ENCODE data around the gene OPN5.

OPN5 gene

DNA sequence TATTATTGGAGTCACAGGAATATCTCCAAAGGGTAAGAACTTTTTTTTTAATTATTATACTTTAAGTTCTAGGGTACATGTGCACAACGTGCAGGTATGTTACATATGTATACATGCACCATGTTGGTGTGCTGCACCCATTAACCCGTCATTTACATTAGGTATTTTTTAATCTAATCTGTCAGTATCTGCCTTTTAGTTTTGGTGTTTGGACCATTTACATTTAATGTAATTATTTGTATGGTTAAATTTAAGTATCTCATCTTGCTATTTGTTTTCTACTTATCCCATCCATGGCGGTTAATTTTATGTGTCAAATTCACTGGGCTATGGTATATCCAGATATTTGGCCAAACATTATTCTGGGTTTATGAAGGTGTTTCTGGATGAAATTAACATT lies 15.4 kb upstream of the OPN5 start:
- POLR2A ChIA-PET = no interaction called here
- CTCF ChIA-PET = no interaction called here
- no peak for DNase-seq (ENCODE audit: extremely low spot score)
- TF ChIP-seq ELF4 (IDR thresholded peaks at IDR 0.05) = no peak
- TF ChIP-seq FOXA1 (IDR thresholded peaks at IDR 0.05) = no peak
- no peak for TF ChIP-seq SP1 (IDR thresholded peaks at IDR 0.05)
- TF ChIP-seq ZNF384 (IDR thresholded peaks at IDR 0.05) = no peak
- TF ChIP-seq, protein P1, sequence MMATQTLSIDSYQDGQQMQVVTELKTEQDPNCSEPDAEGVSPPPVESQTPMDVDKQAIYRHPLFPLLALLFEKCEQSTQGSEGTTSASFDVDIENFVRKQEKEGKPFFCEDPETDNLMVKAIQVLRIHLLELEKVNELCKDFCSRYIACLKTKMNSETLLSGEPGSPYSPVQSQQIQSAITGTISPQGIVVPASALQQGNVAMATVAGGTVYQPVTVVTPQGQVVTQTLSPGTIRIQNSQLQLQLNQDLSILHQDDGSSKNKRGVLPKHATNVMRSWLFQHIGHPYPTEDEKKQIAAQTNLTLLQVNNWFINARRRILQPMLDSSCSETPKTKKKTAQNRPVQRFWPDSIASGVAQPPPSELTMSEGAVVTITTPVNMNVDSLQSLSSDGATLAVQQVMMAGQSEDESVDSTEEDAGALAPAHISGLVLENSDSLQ (IDR thresholded peaks at IDR 0.05) = no peak
- no peak for TF ChIP-seq FOXM1 (IDR thresholded peaks at IDR 0.05; ENCODE audit: borderline replicate concordance)
- no peak for TF ChIP-seq ARNT (IDR thresholded peaks at IDR 0.05)
- no peak for TF ChIP-seq FOXK2 (IDR thresholded peaks at IDR 0.05)
- TF ChIP-seq NFRKB (IDR thresholded peaks at IDR 0.05) = no peak
- TF ChIP-seq LEF1 (IDR thresholded peaks at IDR 0.05; ENCODE audit: borderline replicate concordance) = no peak
- TF ChIP-seq HDGF (IDR thresholded peaks at IDR 0.05; ENCODE audit: borderline replicate concordance) = no peak
- TF ChIP-seq CTBP1 (IDR thresholded peaks at IDR 0.05; ENCODE audit: borderline replicate concordance) = no peak
- TF ChIP-seq SUZ12 (IDR thresholded peaks at IDR 0.05) = no peak
- no peak for TF ChIP-seq BHLHE40 (IDR thresholded peaks at IDR 0.05; ENCODE audit: borderline replicate concordance)
- no peak for TF ChIP-seq L3MBTL2 (conservative IDR thresholded peaks at IDR 0.05)

DNA sequence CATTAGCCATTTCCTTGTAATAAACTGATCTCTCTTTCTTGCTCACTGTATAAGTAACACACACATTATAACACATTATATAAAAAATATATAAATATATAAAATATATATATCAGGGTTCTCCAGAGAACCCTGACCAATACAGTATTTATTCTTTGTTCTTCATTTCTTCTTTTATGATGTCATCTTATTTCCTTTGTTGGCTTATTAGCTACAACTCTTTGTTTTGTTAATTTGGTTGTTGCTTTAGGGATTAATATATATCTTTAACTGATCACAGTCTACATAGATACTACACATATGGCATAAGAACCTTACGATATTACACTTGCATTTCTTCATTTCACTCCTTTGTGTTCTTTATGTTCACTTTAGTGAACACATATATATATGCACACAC lies 14.7 kb upstream of the OPN5 start:
- no peak for DNase-seq (ENCODE audit: extremely low spot score)
- ChIA-PET POLR2A (no interaction called here), CTCF (no interaction called here)
- TF ChIP-seq ZNF384 (IDR thresholded peaks at IDR 0.05) = no peak
- no peak for TF ChIP-seq L3MBTL2 (conservative IDR thresholded peaks at IDR 0.05)
- TF ChIP-seq LEF1 (IDR thresholded peaks at IDR 0.05; ENCODE audit: borderline replicate concordance) = no peak
- no peak for TF ChIP-seq TARDBP (IDR thresholded peaks at IDR 0.05)
- TF ChIP-seq FOXK2 (IDR thresholded peaks at IDR 0.05) = no peak

DNA sequence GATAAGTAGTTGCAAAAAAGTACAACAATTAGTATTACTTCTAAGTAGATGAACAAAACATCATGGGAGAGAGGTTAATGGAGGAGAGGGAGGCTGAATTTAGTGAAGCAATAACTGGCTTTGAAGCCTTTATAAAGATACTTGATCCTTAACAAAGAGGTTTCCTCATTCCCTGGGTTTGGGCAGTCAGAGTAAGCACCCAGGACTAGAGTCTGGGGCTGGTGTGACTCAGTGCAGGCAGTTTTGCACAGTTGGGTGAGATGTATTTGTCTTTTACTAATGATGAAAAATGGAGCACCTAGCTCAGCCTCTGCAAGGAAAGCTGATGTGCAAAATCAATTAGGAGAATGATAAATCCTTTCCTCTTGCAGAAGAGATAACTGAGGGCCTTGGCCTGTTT lies 11.8 kb upstream of the OPN5 start:
- no peak for TF ChIP-seq TARDBP (IDR thresholded peaks at IDR 0.05)
- TF ChIP-seq ELF4 (IDR thresholded peaks at IDR 0.05) = no peak
- TF ChIP-seq FOXM1 (IDR thresholded peaks at IDR 0.05; ENCODE audit: borderline replicate concordance) = no peak
- TF ChIP-seq LEF1 (IDR thresholded peaks at IDR 0.05; ENCODE audit: borderline replicate concordance) = no peak
- no peak for TF ChIP-seq FOXA1 (IDR thresholded peaks at IDR 0.05)
- no peak for TF ChIP-seq ZNF384 (IDR thresholded peaks at IDR 0.05)
- TF ChIP-seq SP1 (IDR thresholded peaks at IDR 0.05) = no peak
- TF ChIP-seq, protein P1 (IDR thresholded peaks at IDR 0.05) = no peak
- no peak for TF ChIP-seq FOXK2 (IDR thresholded peaks at IDR 0.05)
- no peak for TF ChIP-seq HDGF (IDR thresholded peaks at IDR 0.05; ENCODE audit: borderline replicate concordance)
- no peak for TF ChIP-seq BHLHE40 (IDR thresholded peaks at IDR 0.05; ENCODE audit: borderline replicate concordance)
- no peak for TF ChIP-seq ARNT (IDR thresholded peaks at IDR 0.05)
- ChIA-PET POLR2A (no interaction called here), CTCF (no interaction called here)
- DNase-seq (ENCODE audit: extremely low spot score) = no peak

DNA sequence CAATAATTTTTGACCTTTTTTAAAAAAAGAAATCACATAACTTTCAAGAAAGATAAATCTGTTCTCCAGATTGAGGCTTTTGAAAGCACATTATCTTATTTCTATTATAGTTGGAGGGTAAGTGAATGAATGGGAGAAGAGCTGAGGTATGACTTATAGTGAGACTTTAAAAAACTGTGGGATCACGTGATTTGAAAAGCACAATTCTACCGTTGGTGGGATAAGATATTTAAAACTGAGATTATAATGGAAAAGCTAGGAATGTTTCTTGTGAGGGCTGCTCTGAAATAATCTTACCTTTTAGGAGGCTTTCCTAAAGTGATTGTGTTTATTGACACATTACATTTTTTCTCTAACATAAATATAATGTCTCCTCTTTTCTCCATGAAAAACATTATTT lies 9.5 kb upstream of the OPN5 start:
- CTCF ChIA-PET = interaction anchor here (0.8 kb wide), 1 partner anchor 141 kb away, joined by 3 read pairs; no protein-coding TSS in a partner anchor
- DNase-seq (ENCODE audit: extremely low spot score) = no peak
- no peak for TF ChIP-seq FOXM1 (IDR thresholded peaks at IDR 0.05; ENCODE audit: borderline replicate concordance)
- no peak for TF ChIP-seq CTBP1 (IDR thresholded peaks at IDR 0.05; ENCODE audit: borderline replicate concordance)
- TF ChIP-seq L3MBTL2 (conservative IDR thresholded peaks at IDR 0.05) = no peak
- no peak for TF ChIP-seq NFRKB (IDR thresholded peaks at IDR 0.05)
- TF ChIP-seq HDGF (IDR thresholded peaks at IDR 0.05; ENCODE audit: borderline replicate concordance) = no peak
- TF ChIP-seq SP1 (IDR thresholded peaks at IDR 0.05) = no peak
- no peak for TF ChIP-seq ELF4 (IDR thresholded peaks at IDR 0.05)
- TF ChIP-seq BHLHE40 (IDR thresholded peaks at IDR 0.05; ENCODE audit: borderline replicate concordance) = no peak
- TF ChIP-seq TARDBP (IDR thresholded peaks at IDR 0.05) = no peak
- TF ChIP-seq ARNT (IDR thresholded peaks at IDR 0.05) = no peak
- TF ChIP-seq LEF1 (IDR thresholded peaks at IDR 0.05; ENCODE audit: borderline replicate concordance) = no peak
- no peak for TF ChIP-seq FOXK2 (IDR thresholded peaks at IDR 0.05)
- TF ChIP-seq ZNF384 (IDR thresholded peaks at IDR 0.05) = no peak
- TF ChIP-seq SUZ12 (IDR thresholded peaks at IDR 0.05) = no peak
- TF ChIP-seq FOXA1 (IDR thresholded peaks at IDR 0.05) = no peak
- TF ChIP-seq, protein P1 (IDR thresholded peaks at IDR 0.05) = no peak
- POLR2A ChIA-PET = no interaction called here

DNA sequence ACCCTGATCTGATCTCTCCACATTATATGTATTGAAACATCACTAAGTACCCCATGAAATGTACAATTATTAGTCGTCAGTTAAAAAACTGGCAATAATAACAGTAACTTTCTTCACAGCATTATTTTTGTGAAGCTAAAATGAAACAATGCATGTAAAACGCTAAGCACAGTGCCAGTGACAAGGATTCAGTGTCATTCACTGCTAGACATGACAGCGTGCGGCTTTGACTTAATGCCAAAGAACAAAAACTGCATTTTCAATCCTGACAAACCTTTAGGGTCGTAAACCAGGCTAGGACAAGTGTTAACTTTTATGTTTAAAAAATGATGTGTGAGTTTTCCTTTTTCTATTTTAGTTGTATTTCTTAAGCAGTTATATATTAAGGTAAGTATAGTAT lies 8.8 kb upstream of the OPN5 start:
- ChIA-PET CTCF (no interaction called here), POLR2A (no interaction called here)
- TF ChIP-seq LEF1 (IDR thresholded peaks at IDR 0.05; ENCODE audit: borderline replicate concordance) (no peak), FOXK2 (IDR thresholded peaks at IDR 0.05) (no peak), BHLHE40 (IDR thresholded peaks at IDR 0.05; ENCODE audit: borderline replicate concordance) (no peak), CTBP1 (IDR thresholded peaks at IDR 0.05; ENCODE audit: borderline replicate concordance) (no peak), SP1 (IDR thresholded peaks at IDR 0.05) (no peak)
- TF ChIP-seq, protein P1 (IDR thresholded peaks at IDR 0.05) = no peak
- DNase-seq (ENCODE audit: extremely low spot score) = no peak

Measured in HEK293T (cell line).